Activated CD8-positive, alpha-beta memory T cell treated with anti-CD3 and anti-CD28 coated beads, Interleukin-2, amount 10 ng/mL, durations not matched to agents 7 days and 5 days (primary cell): Measurements from ENCODE around the gene GABRB3. TPM values are rescaled to one million over a fixed set of nuclear protein-coding genes. Genes with fewer than 3 reads are reported as not detected.

ENCODE experiments used
- ATAC-seq: fragments of 150-1000 bp; cut with Tn5 transposase; one replicate; pipeline ENCODE4 v1.10.0; 2021; ENCODE audit warnings: moderate library complexity
- CTCF ChIA-PET: fragments of 350-600 bp; sonication (Branson Sonifier 250); formaldehyde crosslinking; loops from one replicate; lab custom pipeline; 2021; ENCODE audit warnings: antibody characterized with exemption; lab: Charles Lee
- DNase-seq: peaks from one replicate; pipeline ENCODE4 v3.0.0-alpha.2; 2020
- H3K27ac Mint-ChIP-seq: one replicate; pipeline ENCODE4 v1.8.0; 2021; ENCODE audit warnings: mild to moderate bottlenecking, mixed read lengths
- H3K27me3 Mint-ChIP-seq: one replicate; pipeline ENCODE4 v1.8.0; 2021; ENCODE audit warnings: mixed read lengths
- H3K36me3 Mint-ChIP-seq: one replicate; pipeline ENCODE4 v1.8.0; 2021; ENCODE audit warnings: mild to moderate bottlenecking, mixed read lengths
- H3K4me1 Mint-ChIP-seq: one replicate; pipeline ENCODE4 v1.8.0; 2021; ENCODE audit warnings: mixed read lengths
- H3K4me3 Mint-ChIP-seq: one replicate; pipeline ENCODE4 v1.8.0; 2021; ENCODE audit warnings: mild to moderate bottlenecking, moderate library complexity, mixed read lengths
- H3K9me3 Mint-ChIP-seq: one replicate; pipeline ENCODE4 v1.8.0; 2022; ENCODE audit warnings: low read depth, mixed read lengths
- total RNA-seq, 2 experiments: library from RNA; stranded (reverse); gene quantifications; one replicate each; pipeline ENCODE4 v1.2.3, GENCODE V29; 2021

The GABRB3 gene
- total RNA-seq, 2 experiments from 2014 or later, result not detected

DNA sequence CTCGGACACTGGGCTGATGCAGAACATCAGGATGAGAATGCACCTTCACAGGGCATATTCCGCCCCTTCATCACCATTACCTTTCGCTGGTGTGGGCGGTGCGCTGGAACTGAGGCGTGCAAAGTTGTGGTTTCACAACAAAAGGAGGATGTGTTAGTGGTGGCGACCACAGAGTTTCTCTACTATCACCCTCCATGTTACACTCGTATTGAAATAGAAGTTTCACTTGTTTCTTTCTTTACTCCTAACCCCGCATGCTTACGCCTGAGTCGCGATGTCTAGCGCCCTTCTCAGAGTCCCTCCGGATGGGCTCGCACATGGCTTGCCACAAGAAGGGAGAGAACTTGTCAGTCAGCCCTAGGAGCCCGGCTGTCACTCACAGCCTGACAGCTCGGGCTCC lies 148.7 kb downstream of the GABRB3 start:
- no peak for ATAC-seq
- no peak for DNase-seq
- no peaks in the 10 kb centered on the region for H3K36me3 Mint-ChIP-seq
- CTCF ChIA-PET, result no interaction called here
- H3K4me3 Mint-ChIP-seq, result no peak overlapping the region
- H3K27ac Mint-ChIP-seq, result no peak overlapping the region
- no peaks in the 10 kb centered on the region for H3K27me3 Mint-ChIP-seq
- peaks cover 27% of the 10 kb centered on the region for H3K9me3 Mint-ChIP-seq
- no peaks in the 10 kb centered on the region for H3K4me1 Mint-ChIP-seq

DNA sequence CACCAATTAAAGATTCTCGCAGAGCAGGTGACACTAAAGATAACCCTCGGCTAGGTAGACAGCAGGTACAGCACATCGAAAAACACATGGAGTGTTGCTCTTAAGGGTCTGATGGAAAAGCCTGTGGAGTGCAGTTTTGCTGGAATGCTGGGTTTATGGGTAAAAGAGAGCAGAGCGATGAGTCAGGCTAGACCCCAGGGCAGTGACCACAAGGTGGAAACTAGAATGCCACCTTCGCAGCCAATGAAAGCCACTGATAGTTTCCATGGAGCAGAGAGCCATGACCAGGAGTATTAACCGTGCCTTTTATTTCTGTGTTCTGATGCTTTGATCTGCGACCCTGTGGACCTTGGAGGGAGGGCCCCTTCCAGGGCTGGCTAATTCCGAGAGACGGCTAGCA lies 149.8 kb downstream of the GABRB3 start:
- ATAC-seq, result no peak
- no peaks in the 10 kb centered on the region for H3K36me3 Mint-ChIP-seq
- no peaks in the 10 kb centered on the region for H3K27me3 Mint-ChIP-seq
- DNase-seq, result no peak
- CTCF ChIA-PET, result no interaction called here
- no peaks in the 10 kb centered on the region for H3K4me1 Mint-ChIP-seq
- H3K4me3 Mint-ChIP-seq, result no peak overlapping the region
- no peak overlapping the region for H3K27ac Mint-ChIP-seq
- peaks cover 27% of the 10 kb centered on the region for H3K9me3 Mint-ChIP-seq

DNA sequence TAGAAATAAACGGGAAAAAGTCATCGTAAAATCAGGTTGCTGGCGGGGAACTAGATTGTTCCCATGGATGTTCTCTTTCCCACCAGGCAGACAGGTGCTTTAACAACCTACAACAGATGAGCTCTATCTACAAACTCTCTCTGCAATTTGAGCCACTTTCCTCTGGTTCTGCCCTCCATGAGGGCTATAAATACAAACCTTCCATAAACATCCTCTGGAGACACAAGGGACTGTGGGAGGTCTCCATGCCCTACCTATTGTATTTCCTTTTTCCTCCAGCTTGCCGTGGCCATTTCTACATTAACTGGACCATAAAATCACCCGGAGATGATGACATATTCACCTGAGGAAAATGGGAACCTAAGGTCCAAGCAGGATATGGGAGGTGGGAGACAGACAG lies 151.1 kb downstream of the GABRB3 start:
- H3K9me3 Mint-ChIP-seq, result peaks cover 22% of the 10 kb centered on the region
- H3K27ac Mint-ChIP-seq, result no peak overlapping the region
- ATAC-seq (no peak), DNase-seq (no peak)
- H3K36me3 Mint-ChIP-seq, result no peaks in the 10 kb centered on the region
- H3K4me3 Mint-ChIP-seq, result no peak overlapping the region
- no peaks in the 10 kb centered on the region for H3K4me1 Mint-ChIP-seq
- H3K27me3 Mint-ChIP-seq, result no peaks in the 10 kb centered on the region
- CTCF ChIA-PET, result no interaction called here

DNA sequence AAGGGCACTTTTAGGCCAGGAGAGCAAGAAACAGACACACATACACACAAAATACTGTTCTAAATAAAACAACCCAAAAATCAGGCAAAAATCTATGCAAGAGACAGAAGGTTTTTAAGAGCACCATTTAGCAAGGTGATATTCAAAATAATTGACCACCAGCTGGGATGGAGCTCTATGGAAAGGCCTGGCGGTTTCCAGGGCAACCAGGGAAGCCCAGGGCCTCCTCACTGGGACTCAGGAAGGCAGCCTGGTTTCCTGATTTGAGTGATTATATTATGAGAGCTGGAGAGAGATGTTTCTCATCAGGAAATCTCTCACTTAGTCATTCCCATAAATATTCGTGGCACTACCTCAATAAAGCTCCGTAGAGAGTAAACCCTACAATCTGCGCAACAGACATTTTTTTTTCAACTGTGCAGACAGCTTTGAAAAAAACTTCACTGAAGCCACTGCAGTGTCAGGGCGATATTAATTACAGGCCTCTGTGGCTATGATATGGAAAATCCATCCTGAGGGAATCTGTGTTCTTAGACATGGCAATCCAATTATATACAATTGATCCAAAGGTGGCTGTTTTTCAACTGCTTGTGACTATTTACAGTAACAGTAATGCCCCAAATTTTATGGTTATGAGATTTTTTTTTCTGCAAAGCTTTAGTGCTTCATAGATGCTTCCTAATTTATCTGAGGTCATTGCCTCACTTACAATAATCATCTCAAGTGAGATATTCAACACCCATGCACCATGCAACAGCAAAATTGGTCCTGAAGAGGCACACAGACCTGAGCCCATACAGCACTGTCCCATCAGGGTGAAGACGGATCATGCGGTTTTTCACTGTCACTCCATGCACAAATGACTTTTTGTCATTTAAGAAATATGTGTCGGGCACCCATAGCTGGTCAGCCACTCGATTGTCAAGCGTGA lies 152.1 kb downstream of the GABRB3 start:
- H3K4me3 Mint-ChIP-seq, result no peak overlapping the region
- no peaks in the 10 kb centered on the region for H3K4me1 Mint-ChIP-seq
- no peak overlapping the region for H3K27ac Mint-ChIP-seq
- ATAC-seq (no peak), DNase-seq (no peak)
- H3K9me3 Mint-ChIP-seq, result peaks cover 23% of the 10 kb centered on the region
- CTCF ChIA-PET, result no interaction called here
- no peaks in the 10 kb centered on the region for H3K36me3 Mint-ChIP-seq
- no peaks in the 10 kb centered on the region for H3K27me3 Mint-ChIP-seq

DNA sequence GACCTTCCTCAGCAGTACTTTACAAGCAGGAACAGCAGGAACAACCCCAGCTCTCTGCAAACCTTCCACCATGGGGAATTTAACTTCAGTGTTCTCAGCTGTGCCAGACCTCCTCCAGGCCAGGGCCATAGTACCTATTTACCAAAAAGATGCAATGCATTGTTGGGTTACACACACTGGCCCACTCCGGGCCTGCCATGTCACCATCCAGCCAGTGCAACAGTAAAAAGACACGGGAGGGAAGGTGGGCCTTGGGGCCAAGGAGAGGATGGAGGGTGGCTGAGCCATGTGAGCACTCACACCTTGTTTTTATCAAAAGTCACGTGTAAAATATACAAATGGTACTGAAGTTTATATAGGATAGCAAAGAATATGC lies 157.0 kb downstream of the GABRB3 start:
- CTCF ChIA-PET, result no interaction called here
- H3K9me3 Mint-ChIP-seq, result peaks cover 29% of the 10 kb centered on the region

DNA sequence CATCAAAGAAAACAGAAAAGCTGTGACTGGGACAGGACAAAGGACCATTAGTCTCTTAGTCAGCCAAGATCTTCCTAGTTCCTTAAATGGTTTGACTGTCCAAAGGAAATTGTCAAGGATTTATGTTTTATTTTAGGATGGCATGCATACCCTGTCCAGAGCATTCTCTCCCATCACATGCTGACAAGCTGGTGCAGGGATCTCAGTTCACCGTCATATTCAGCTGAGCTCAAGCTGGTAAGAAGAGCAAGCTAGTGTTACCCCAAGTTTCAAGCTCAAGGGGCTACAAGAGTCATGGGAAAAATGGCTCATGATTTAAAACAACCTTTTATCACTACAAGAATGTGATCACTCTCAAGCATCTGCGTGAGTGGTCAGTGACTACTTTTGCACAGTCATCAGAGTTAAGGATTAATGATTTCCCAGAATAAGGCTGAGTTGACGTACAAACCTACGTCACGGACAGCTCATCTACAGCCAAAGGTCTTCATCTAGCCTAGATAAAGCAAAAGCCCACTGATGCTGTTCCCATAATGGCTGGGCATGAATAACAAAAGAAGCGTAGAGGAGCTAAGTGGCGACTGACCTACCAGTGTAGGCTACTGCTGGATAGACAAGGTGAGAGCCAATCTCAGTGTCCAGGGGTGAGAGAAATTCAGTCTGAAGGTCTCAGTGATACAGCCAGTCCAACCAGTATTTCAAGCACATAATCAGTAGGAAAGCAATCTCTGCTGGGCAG lies 157.5 kb downstream of the GABRB3 start:
- Mint-ChIP-seq H3K36me3 (no peaks in the 10 kb centered on the region), H3K4me3 (no peak overlapping the region), H3K4me1 (no peaks in the 10 kb centered on the region), H3K9me3 (peaks cover 28% of the 10 kb centered on the region), H3K27me3 (no peaks in the 10 kb centered on the region), H3K27ac (no peak overlapping the region)
- CTCF ChIA-PET, result no interaction called here
- ATAC-seq, result no peak
- no peak for DNase-seq

More for the DNA sequence above, 157.0 kb downstream of the GABRB3 start:
- H3K4me1 Mint-ChIP-seq, result no peaks in the 10 kb centered on the region
- no peak overlapping the region for H3K27ac Mint-ChIP-seq
- no peaks in the 10 kb centered on the region for H3K36me3 Mint-ChIP-seq
- DNase-seq (no peak), ATAC-seq (no peak)
- no peak overlapping the region for H3K4me3 Mint-ChIP-seq
- H3K27me3 Mint-ChIP-seq, result no peaks in the 10 kb centered on the region

DNA sequence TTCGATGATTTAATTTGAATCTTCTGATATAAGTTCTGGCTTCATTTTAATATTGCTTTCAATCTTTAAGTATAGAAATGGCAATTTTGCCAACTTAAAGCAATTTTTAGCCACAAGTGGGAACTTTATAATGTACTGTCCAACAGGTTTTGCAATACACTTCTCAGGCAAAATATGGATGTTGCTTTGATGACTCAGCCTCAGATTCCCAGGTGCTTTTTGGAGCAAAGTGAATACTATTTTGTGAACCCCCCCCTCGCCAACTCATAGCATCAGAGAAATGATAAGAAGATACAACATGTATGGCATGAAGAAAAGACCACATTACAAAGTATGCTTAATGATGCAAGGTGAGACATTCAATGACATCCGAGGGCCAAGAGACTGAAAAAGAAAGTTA lies 158.1 kb downstream of the GABRB3 start:
- no peaks in the 10 kb centered on the region for H3K36me3 Mint-ChIP-seq
- peaks cover 24% of the 10 kb centered on the region for H3K9me3 Mint-ChIP-seq
- no peaks in the 10 kb centered on the region for H3K27me3 Mint-ChIP-seq
- ATAC-seq (no peak), DNase-seq (no peak)
- H3K4me3 Mint-ChIP-seq, result no peak overlapping the region
- no peak overlapping the region for H3K27ac Mint-ChIP-seq
- H3K4me1 Mint-ChIP-seq, result no peaks in the 10 kb centered on the region
- CTCF ChIA-PET, result no interaction called here

DNA sequence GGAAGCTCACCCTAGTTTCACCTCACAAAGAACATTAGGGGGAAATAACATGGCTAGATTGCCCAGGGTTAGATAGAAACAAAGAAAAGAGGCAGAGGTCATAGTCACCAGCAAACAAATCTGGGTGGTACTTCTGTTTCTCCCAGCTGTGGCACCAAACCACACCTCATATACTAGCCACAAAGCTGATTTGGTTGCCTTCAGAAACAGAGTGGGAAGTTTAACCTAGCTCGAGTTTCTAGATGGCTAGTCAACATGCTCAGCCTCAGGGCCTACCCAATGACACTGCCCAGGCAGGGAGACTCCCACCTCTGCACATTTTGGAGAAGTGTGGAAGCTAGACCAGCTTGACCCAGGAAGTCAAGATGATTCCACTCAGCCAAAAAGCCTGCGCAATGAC lies 174.2 kb downstream of the GABRB3 start:
- H3K9me3 Mint-ChIP-seq, result peaks cover 18% of the 10 kb centered on the region
- H3K27me3 Mint-ChIP-seq, result no peaks in the 10 kb centered on the region
- DNase-seq (no peak), ATAC-seq (no peak)
- no peak overlapping the region for H3K27ac Mint-ChIP-seq
- H3K4me3 Mint-ChIP-seq, result no peak overlapping the region
- H3K36me3 Mint-ChIP-seq, result no peaks in the 10 kb centered on the region
- H3K4me1 Mint-ChIP-seq, result no peaks in the 10 kb centered on the region
- CTCF ChIA-PET, result no interaction called here

DNA sequence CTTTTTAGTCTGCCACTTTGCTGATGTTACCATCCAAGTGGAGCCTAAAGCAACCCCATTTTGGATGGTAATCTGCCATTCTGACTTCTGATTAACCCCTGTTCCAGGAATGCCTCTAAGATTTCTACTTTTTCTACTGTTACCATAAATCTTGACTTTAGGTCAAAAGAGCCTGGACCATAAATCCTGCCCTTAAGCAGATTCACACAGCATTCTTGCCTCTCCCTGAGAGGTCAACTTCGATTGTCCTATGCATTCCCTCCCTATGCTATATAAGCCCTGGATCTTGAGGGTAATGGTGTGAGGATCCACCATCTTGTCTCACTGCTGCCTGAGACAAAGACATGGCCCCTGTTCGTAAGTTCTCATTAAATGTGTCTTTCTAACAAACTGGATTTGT lies 177.3 kb downstream of the GABRB3 start:
- ATAC-seq (no peak), DNase-seq (no peak)
- H3K27me3 Mint-ChIP-seq, result no peaks in the 10 kb centered on the region
- H3K9me3 Mint-ChIP-seq, result peaks cover 20% of the 10 kb centered on the region
- H3K4me1 Mint-ChIP-seq, result no peaks in the 10 kb centered on the region
- H3K27ac Mint-ChIP-seq, result no peak overlapping the region
- CTCF ChIA-PET, result no interaction called here
- H3K36me3 Mint-ChIP-seq, result no peaks in the 10 kb centered on the region
- H3K4me3 Mint-ChIP-seq, result no peak overlapping the region

DNA sequence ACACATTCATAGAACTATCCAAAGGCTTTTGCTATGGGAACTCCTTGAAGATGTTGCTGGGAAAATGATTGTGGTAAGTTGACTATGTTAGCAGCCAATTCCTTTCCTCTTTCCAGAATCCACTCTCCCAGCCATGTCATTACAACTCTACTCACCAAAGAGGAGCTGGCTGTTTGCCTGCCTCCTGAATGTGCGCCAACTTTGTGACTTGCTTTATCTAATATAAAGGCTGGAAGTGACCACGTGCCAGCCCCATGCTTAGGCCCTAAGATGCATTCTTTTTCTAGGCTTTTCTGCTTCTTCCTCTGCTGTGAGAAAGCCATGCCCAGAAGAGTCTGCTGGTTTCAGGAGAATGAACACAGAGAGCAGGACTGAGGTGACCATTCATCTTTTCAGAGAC lies 182.2 kb downstream of the GABRB3 start:
- peaks cover 12% of the 10 kb centered on the region for H3K9me3 Mint-ChIP-seq
- CTCF ChIA-PET, result no interaction called here
- H3K4me3 Mint-ChIP-seq, result no peak overlapping the region
- H3K27me3 Mint-ChIP-seq, result no peaks in the 10 kb centered on the region
- H3K27ac Mint-ChIP-seq, result no peak overlapping the region
- DNase-seq (no peak), ATAC-seq (no peak)
- no peaks in the 10 kb centered on the region for H3K4me1 Mint-ChIP-seq
- no peaks in the 10 kb centered on the region for H3K36me3 Mint-ChIP-seq

DNA sequence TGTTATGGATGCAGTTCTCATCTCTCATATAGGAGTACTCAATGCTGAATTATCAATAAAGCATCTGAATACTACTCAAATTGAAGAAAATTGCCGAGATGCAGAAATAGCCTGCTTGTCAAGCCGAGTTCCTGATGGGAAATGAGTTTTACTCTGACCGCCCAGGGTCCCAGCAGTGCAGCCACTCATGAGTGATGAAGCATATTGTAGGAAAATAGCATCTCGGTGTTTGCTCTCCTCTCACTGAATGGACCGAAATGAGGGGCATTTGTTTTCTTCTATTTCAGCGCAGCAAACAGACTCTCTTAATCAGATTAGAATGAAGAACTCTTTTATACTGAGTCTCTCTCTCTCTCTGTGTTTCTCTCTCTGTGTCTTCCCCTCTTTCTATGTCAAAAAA lies 190.0 kb downstream of the GABRB3 start:
- Mint-ChIP-seq H3K27me3 (no peaks in the 10 kb centered on the region), H3K9me3 (peaks cover 24% of the 10 kb centered on the region), H3K4me3 (no peak overlapping the region), H3K36me3 (no peaks in the 10 kb centered on the region), H3K4me1 (no peaks in the 10 kb centered on the region), H3K27ac (no peak overlapping the region)
- ATAC-seq (no peak), DNase-seq (no peak)
- CTCF ChIA-PET, result no interaction called here

DNA sequence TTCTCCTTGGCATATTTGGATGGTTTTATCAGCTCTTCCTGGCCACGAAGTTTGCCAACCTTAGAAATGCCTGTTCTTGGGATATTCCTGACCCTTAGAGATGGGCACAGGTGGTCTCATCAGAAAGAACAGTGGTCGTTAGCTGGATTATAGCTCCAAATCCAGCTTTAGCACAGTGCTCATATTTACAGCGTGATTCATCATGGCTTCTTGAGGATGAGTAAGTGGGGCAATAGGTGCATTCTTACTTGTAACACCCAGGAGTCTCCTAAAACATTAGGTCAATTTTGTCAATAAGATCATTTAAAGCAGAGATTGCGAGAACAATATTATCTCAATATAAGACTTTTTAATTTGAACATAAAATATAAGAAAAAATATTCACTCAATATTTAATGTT lies 191.9 kb downstream of the GABRB3 start:
- CTCF ChIA-PET, result no interaction called here
- Mint-ChIP-seq H3K4me3 (no peak overlapping the region), H3K27me3 (no peaks in the 10 kb centered on the region), H3K27ac (no peak overlapping the region), H3K4me1 (no peaks in the 10 kb centered on the region), H3K36me3 (no peaks in the 10 kb centered on the region), H3K9me3 (peaks cover 22% of the 10 kb centered on the region)
- DNase-seq, result no peak
- no peak for ATAC-seq

DNA sequence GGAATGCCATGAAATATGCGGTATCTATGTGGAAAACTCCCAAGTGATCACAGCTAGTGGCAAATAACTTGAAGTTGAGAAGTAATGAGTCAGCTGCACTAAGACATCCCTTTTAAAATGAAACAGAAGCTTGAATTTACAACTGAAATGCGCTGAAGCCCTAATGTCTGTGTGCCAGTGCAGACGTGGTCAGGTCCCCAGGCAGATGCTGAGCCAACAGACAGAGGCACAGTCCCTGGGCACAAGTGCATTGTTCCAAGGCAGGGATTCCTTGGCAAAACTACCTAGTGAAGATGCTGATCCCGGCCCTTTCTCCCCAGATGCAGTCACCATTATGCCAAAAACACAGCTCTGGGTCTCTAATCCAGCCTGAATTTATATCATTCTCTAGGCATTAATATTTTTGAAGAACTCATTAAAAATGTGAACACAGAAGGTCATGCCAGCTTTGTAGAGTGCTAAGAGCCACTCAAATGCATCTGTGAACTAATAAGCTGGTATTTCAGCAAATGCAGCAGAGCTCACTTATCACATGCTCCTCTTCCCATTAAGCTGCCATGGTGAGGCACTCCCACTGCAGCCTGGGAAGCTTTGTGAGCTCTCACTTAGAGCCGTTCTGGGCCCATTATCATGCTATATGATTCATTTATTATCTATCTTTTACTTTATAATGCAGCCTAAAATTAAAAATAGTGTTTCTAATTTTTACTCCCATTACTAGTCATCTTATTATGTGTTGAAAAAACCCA lies 200.1 kb downstream of the GABRB3 start:
- no peaks in the 10 kb centered on the region for H3K36me3 Mint-ChIP-seq
- H3K4me3 Mint-ChIP-seq, result no peak overlapping the region
- H3K4me1 Mint-ChIP-seq, result no peaks in the 10 kb centered on the region
- DNase-seq (no peak), ATAC-seq (no peak)
- no peaks in the 10 kb centered on the region for H3K27me3 Mint-ChIP-seq
- peaks cover 12% of the 10 kb centered on the region for H3K9me3 Mint-ChIP-seq
- CTCF ChIA-PET, result no interaction called here
- H3K27ac Mint-ChIP-seq, result no peak overlapping the region
